Measurements from ENCODE around the gene ZFX. TPM values are rescaled to one million over a fixed set of nuclear protein-coding genes. Genes with fewer than 3 reads are reported as not detected.

ZFX gene
- total RNA-seq, 1 experiment from 2014 or later: 14.2 TPM

GRCh38 chrX:24189490-24189889 is 40.0 kb downstream of the ZFX start:
- in situ Hi-C loops (cut with HindIII; ENCODE audit: low sequenced_read_pairs): no loop called here
- no peak for DNase-seq (ENCODE audit: low spot score)

GRCh38 chrX:24190500-24191156 is 41.1 kb downstream of the ZFX start:
- in situ Hi-C loops (cut with HindIII; ENCODE audit: low sequenced_read_pairs): no loop called here
- no peak for DNase-seq (ENCODE audit: low spot score)

GRCh38 chrX:24196509-24196908 is 47.0 kb downstream of the ZFX start:
- in situ Hi-C loops (cut with HindIII; ENCODE audit: low sequenced_read_pairs): no loop called here

GRCh38 chrX:24198101-24198500 is 48.6 kb downstream of the ZFX start:
- in situ Hi-C loops (cut with HindIII; ENCODE audit: low sequenced_read_pairs): no loop called here

More at GRCh38 chrX:24196509-24196908, 47.0 kb downstream of the ZFX start:
- no peak for DNase-seq (ENCODE audit: low spot score)

GRCh38 chrX:24200133-24200532 is 50.6 kb downstream of the ZFX start:
- in situ Hi-C loops (cut with HindIII; ENCODE audit: low sequenced_read_pairs): no loop called here
- DNase-seq (ENCODE audit: low spot score): no peak

More at GRCh38 chrX:24198101-24198500, 48.6 kb downstream of the ZFX start:
- no peak for DNase-seq (ENCODE audit: low spot score)

GRCh38 chrX:24201216-24201615 is 51.7 kb downstream of the ZFX start:
- no peak for DNase-seq (ENCODE audit: low spot score)
- in situ Hi-C loops (cut with HindIII; ENCODE audit: low sequenced_read_pairs): no loop called here

GRCh38 chrX:24202465-24203031 is 53.0 kb downstream of the ZFX start:
- in situ Hi-C loops (cut with HindIII; ENCODE audit: low sequenced_read_pairs): no loop called here
- no peak for DNase-seq (ENCODE audit: low spot score)

GRCh38 chrX:24203072-24203808 is 53.7 kb downstream of the ZFX start:
- no peak for DNase-seq (ENCODE audit: low spot score)
- in situ Hi-C loops (cut with HindIII; ENCODE audit: low sequenced_read_pairs): no loop called here

GRCh38 chrX:24204331-24204730 is 54.8 kb downstream of the ZFX start:
- no peak for DNase-seq (ENCODE audit: low spot score)

GRCh38 chrX:24204958-24205357 is 55.4 kb downstream of the ZFX start:
- DNase-seq (ENCODE audit: low spot score): no peak
- in situ Hi-C loops (cut with HindIII; ENCODE audit: low sequenced_read_pairs): no loop called here

More at GRCh38 chrX:24204331-24204730, 54.8 kb downstream of the ZFX start:
- in situ Hi-C loops (cut with HindIII; ENCODE audit: low sequenced_read_pairs): no loop called here

- in situ Hi-C loops (cut with HindIII; ENCODE audit: low sequenced_read_pairs): no loop called here
- no peak for DNase-seq (ENCODE audit: low spot score)
These were observed 58.3 kb downstream of the ZFX start for GRCh38 chrX:24207826-24208225.

GRCh38 chrX:24208496-24209240 is 59.1 kb downstream of the ZFX start:
- no peak for DNase-seq (ENCODE audit: low spot score)
- in situ Hi-C loops (cut with HindIII; ENCODE audit: low sequenced_read_pairs): no loop called here

GRCh38 chrX:24210190-24210589 is 60.7 kb downstream of the ZFX start:
- in situ Hi-C loops (cut with HindIII; ENCODE audit: low sequenced_read_pairs): no loop called here

GRCh38 chrX:24214568-24214967 is 65.0 kb downstream of the ZFX start:
- no peak for DNase-seq (ENCODE audit: low spot score)
- in situ Hi-C loops (cut with HindIII; ENCODE audit: low sequenced_read_pairs): no loop called here

More at GRCh38 chrX:24210190-24210589, 60.7 kb downstream of the ZFX start:
- DNase-seq (ENCODE audit: low spot score): no peak

- no peak for DNase-seq (ENCODE audit: low spot score)
- in situ Hi-C loops (cut with HindIII; ENCODE audit: low sequenced_read_pairs): no loop called here
These were observed 65.7 kb downstream of the ZFX start for GRCh38 chrX:24215272-24215671.

GRCh38 chrX:24216037-24216436 is 66.5 kb downstream of the ZFX start:
- in situ Hi-C loops (cut with HindIII; ENCODE audit: low sequenced_read_pairs): no loop called here
- DNase-seq (ENCODE audit: low spot score): no peak

- in situ Hi-C loops (cut with HindIII; ENCODE audit: low sequenced_read_pairs): no loop called here
- DNase-seq (ENCODE audit: low spot score): no peak
These were observed 67.3 kb downstream of the ZFX start for GRCh38 chrX:24216827-24217226.

- in situ Hi-C loops (cut with HindIII; ENCODE audit: low sequenced_read_pairs): no loop called here
- no peak for DNase-seq (ENCODE audit: low spot score)
These were observed 69.8 kb downstream of the ZFX start for GRCh38 chrX:24219320-24219719.

GRCh38 chrX:24221872-24222271 is 72.3 kb downstream of the ZFX start:
- in situ Hi-C loops (cut with HindIII; ENCODE audit: low sequenced_read_pairs): no loop called here
- no peak for DNase-seq (ENCODE audit: low spot score)

- no peak for DNase-seq (ENCODE audit: low spot score)
- in situ Hi-C loops (cut with HindIII; ENCODE audit: low sequenced_read_pairs): no loop called here
These were observed 75.7 kb downstream of the ZFX start for GRCh38 chrX:24225265-24225664.

Measured in G401 (cell line).